ENCODE results near the gene LCN12.
"Not testable (repeated sequence)": the region's sequence is repeated elsewhere in the genome, so short reads cannot be mapped to it uniquely, and the experiment has no call there.

The LCN12 gene

DNA sequence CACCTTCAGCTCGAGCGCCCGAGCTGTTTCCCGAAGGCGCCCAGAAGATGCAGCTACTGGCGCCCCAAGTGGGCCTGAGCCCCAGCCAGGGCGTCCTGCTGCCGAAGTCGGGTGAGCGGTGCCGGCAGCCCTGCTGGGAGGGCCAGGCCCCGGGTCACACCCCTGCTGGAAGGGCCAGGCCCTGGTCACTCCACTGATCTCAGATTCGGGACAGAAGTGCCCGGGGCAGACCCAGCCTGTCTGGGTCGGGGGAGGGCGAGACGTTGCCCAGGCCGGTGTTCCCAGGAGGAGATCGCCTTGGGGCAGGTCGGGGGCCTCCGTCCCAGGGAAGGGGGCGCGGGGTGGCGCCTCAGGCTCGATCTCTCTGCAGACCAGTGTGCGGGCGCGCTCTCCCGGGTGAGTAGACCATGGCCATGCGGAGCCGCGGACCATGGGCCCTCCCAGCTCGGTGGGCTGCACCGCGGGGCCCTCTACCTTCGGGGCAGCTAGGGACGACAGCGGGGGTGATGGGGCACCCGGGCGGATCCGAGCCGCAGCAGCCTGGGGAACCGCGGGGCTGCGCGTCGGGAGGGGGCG lies 33.0 kb downstream of the LCN12 start:
- in situ Hi-C loops (cut with HindIII; ENCODE audit: low sequenced_read_pairs) = no loop called here

DNA sequence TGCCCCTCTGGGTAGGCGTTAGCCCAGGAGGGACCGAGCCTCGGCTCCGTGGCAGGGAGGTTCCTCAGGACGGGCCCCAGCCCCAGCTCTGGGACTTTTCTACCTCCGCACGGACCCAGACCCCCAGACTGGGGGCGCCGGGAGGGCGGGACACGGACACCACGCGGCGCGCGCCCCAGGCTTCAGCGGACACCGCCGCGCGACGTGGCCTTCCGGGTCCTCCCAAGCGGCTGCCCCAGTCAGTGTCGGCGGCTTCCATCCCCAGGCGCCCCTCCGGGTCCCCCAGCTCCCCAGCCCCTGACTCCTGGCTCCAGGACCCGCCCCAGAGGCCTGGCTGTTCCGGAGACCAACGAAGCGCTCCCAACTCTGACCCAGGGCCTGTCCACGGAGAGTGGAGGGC lies 33.8 kb downstream of the LCN12 start:
- in situ Hi-C loops (cut with HindIII; ENCODE audit: low sequenced_read_pairs) = no loop called here

DNA sequence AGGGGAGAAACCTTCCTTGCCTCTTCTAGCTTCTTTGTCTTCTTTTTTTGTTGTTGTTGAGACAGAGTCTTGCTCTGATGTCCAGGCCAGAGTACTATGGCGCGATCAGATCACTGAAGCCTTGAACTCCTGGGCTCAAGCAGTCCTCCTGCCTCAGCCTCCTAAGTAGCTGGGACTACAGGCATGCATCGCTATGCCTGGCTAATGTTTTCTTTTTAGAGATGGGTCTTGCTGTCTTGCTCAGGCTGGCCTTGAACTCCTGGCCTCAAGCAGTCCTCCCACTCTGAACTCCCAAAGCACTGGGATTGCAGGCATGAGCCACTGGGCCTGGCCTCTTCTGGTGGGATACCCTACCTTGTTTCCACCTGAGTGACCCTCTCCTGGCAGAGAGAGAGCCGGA lies 36.8 kb downstream of the LCN12 start:
- in situ Hi-C loops (cut with HindIII; ENCODE audit: low sequenced_read_pairs) = no loop called here

DNA sequence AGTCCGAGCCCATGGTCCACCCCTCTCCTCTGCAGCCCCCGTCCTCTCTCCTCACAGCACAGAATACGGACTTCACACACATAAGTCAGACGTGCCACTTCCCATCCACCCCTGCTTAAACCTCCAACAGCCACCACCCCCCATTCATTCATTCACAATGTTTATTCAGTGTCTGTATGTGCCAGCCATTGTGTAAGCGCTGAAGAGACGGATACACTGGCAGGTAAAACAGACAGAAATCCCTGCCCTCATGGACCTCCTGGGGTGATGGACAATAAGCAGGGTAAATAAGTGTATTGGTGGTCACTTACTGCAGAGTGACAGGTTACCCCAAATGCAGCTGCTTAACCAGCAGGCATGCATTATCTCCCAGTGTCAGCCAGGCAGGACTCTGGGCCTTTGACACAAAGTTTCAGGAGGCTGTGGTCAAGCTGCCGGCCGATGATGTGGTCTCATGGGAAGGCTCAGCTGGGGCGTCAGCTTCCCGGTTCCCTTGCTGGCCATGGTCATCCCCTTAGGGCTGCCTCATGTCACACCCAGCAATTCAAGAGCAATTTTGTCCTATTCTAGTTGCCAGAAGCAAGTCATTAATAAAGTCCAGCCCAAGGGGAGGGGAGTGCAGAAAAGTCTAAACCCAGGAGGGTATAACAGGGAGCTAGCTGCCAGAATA lies 38.3 kb downstream of the LCN12 start:
- in situ Hi-C loops (cut with HindIII; ENCODE audit: low sequenced_read_pairs) = no loop called here

DNA sequence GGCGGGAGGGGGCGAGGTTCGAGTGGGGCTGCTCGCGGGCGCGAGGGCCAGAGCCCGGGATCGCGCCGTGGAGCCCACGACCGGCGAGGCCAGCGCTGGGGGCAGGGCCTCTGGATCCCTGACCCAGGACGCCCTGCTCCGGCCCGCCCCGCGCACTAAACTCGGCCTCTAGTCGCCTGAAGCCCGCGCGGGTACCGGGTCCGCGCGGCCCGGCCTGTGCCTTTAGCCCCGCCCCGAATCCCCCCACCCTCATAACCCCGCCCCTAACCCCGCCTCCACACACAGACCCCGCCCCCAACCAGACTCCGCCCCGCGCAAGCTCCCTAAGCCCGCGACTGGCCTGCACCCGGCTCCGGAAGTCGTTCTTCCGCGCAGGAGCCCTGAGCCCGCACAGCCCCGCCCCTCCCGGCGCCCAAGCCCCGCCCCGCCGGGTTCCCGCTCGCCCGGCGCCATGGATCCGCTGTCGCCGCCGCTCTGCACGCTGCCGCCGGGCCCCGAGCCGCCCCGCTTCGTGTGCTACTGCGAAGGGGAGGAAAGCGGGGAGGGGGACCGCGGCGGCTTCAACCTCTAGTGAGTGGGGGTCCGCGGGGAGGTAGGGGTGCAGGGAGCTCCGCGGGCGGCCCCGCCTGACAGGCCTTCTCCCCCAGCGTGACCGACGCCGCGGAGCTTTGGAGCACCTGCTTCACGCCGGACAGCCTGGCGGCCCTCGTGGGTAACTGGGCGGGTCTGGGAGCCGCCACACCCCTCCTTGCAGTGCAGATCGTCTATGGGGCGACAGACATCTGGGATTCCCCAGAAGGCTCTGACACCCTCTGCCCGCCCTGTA lies 40.1 kb downstream of the LCN12 start, which contains the start of gene PAXX:
TSS of gene PAXX (plus strand) at position 430 of the 826 bp plus-strand sequence. CDS start at position 452, 22 bp downstream.
- in situ Hi-C loops (cut with HindIII; ENCODE audit: low sequenced_read_pairs) = no loop called here

DNA sequence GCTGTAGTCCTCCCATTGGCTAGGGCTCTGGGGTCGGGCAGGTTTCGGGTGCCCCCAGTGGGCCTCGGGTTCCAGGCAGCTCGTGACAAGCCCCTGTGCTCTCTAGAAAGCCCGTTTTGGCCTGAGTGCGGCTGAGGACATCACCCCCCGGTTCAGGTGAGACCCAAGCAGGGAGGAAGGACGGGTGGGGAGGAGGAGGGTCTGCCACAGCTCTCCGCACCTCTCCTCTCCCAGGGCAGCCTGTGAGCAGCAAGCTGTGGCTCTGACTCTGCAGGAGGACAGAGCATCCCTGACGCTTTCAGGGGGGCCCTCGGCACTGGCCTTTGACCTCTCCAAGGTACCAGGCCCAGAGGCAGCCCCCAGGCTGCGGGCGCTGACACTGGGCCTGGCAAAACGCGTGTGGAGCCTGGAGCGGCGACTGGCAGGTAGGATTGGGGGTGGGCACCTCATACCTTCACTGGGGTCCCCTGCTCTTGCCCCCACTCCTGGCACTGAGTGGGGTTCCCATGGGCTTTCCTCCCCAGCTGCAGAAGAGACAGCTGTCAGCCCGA lies 40.8 kb downstream of the LCN12 start:
- in situ Hi-C loops (cut with HindIII; ENCODE audit: low sequenced_read_pairs) = no loop called here

DNA sequence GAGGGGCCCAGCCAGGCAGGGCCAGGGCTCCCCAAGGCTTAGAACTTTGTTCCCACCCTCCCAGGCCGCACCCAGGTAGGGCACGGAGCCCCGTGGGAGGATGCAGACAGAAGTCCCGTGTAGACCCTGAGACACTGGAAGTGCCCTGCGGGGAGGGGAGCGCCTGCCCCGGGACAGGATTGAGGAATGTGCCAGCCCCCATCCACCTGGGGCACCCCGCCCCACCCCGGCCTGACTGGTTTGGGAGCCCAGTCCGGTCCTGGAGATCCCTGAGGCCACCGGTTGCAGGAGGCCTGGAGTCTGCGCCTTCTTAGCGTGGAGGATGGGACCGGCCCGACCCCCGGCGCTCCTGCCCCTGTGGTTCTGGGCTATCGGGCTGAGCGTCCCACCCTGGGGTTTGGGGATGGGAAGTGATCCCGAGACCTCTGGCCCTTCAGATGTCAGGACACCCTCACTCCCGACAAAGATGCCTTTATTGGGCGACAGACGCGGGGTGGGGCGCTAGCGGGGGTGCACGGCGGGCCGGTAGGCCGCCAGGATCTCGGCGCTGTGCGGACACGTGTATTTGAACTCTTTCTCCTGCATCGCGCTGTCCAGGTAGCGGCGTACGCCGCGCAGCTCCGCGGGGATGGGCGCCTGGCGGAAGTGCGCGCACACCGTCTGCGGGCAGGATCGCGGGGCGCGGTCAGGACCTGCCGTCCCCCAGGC lies 42.3 kb downstream of the LCN12 start:
- in situ Hi-C loops (cut with HindIII; ENCODE audit: low sequenced_read_pairs) = no loop called here

DNA sequence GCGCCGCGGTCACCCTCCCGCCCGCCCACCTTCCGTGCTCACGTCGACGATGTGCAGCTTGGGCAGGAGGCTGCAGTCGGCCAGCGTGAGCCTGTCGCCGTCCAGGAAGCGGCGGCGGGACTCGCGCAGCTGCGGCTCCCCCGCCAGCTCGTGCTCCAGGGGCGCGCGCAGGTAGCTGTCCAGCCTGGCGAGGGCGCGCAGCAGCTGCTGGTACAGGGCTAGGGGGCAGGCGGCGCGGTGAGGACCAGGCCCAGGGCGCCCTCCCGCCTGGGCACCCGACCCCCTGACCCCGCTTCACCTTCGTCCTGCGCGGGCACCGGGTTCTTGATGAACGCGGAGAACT lies 42.8 kb downstream of the LCN12 start:
- in situ Hi-C loops (cut with HindIII; ENCODE audit: low sequenced_read_pairs) = no loop called here

DNA sequence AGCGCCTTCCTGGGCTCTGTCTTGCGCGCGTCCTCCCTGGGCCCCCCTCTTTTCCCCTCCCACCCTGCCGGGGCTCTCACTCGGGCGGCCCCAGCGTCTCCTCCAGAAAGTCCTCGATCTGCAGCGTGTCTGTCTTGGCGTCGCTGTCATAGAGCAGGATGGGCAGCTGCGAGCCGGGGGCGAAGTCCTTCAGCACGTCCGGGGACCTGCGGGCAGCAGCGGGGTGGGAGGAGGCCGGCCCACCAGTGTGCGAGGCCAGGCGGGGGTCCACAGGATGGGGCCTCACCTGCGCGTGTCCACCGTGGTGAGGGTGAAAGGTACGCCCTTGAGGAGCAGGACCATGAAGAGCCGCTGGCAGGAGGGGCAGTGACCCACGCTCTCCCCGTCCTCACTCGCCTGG lies 43.3 kb downstream of the LCN12 start:
- in situ Hi-C loops (cut with HindIII; ENCODE audit: low sequenced_read_pairs) = no loop called here

DNA sequence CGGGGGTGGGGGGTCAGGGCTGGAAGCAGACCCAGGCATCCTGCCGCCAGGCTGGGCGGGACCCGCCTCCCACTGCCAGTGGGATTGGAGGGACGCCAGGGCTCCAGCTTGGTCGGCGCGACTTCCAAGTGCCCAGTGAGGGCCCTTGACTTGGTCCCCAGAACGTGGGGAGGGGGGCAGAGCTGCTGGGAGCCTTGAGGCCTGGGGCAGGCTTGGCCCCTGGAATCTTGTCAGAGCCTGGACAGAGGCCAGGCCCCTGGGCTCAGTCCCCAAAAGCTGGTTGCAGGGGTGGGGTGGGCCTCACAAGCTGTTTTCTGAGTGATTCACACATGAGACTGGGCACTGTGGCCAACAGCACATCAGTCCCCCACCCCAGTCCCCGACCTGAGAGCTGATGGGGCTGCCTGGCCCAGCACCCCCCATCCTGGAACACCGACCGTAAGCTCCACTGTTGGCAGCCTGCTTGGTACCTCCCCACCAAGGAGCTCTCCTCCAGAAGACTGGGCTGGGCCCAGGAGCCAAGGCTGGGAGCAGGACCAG lies 43.8 kb downstream of the LCN12 start:
- in situ Hi-C loops (cut with HindIII; ENCODE audit: low sequenced_read_pairs) = no loop called here

DNA sequence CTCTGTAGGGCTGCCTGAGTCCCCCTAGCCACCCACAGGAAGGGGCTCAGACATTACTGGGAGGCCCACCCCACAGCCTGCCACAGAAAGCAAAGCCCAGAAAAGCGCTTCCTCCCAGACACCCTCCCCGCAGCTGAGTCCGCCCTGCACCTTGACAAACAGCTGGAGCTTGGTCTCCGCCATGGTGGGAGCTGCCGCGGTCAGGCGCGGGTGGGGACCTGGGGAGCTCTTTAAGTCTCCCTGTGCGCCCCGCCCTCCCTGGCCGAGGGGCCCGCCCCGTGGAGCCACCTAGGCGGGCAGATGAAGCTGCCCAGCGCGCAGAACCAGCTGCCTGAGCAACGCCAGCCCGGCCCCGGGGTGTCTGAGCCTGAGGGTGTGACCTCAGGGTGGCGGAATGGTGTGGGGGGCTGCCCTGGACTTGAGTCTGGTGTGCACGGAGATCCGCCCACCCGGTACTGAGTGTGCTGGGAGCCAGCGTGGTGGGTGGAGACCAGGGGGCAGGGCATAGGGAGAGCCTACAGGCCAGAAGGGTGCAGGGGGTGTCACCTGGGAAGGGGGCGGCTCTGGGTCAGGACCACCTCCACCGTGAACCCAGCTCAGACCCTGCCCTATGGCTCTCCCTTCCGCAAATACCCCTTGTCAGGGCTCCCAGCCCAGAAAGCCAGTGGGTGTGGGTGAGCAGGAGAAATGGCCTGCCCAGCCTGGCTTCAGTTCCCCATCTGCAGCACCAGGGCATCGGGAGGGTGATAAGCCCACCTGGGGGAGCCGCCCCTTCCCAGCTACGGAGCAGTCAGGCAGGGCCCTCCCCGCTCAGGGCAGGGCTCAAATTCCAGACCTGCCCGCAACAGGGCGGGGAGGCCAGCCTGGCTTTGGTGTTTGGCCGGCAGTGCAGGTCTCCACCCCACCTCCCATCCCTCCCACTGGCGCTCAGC lies 44.6 kb downstream of the LCN12 start, which contains the start of gene CLIC3:
TSS of gene CLIC3 (minus strand) at position 208 of the 932 bp plus-strand sequence. CDS start at position 183, 25 bp downstream.
- in situ Hi-C loops (cut with HindIII; ENCODE audit: low sequenced_read_pairs) = no loop called here

DNA sequence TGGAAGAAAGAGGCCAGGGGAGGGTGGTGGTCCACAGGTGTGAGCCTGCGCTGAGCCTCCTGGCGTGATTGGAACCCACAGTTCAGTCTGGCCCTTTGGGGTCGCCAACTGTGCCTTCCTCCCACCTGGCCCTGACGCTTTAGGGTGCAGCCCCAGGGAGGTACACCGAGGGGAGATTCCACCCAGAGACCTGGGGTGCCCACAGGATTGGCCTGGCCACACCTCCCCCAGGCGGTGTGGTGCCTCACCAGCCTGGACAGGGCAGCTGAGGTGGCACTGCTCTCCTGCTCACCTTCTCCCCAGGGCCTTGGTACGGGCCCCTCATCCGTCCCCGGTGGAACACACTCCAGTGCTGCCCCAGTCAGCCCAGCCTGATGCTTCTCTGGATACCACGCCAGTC lies 45.3 kb downstream of the LCN12 start:
- in situ Hi-C loops (cut with HindIII; ENCODE audit: low sequenced_read_pairs) = no loop called here

DNA sequence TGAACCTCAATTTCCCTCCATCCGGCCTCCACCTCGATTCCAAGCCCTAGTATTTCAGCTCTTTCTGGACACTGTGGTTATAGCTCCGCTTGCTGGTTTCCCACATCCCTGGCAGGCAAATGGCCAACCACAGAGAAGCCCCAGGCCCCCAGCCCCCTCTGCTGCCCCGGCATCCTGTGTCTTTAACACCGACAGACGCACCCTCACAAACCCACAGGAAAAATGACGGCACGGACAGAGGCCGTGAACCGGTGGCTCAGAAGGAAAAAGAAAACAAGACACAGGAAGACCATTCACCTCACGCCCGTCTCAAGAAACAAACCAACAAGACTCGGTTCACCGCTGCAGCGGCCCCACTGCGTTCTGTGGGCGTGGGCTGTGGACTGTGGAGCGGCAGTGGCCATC lies 45.8 kb downstream of the LCN12 start:
- in situ Hi-C loops (cut with HindIII; ENCODE audit: low sequenced_read_pairs) = no loop called here

DNA sequence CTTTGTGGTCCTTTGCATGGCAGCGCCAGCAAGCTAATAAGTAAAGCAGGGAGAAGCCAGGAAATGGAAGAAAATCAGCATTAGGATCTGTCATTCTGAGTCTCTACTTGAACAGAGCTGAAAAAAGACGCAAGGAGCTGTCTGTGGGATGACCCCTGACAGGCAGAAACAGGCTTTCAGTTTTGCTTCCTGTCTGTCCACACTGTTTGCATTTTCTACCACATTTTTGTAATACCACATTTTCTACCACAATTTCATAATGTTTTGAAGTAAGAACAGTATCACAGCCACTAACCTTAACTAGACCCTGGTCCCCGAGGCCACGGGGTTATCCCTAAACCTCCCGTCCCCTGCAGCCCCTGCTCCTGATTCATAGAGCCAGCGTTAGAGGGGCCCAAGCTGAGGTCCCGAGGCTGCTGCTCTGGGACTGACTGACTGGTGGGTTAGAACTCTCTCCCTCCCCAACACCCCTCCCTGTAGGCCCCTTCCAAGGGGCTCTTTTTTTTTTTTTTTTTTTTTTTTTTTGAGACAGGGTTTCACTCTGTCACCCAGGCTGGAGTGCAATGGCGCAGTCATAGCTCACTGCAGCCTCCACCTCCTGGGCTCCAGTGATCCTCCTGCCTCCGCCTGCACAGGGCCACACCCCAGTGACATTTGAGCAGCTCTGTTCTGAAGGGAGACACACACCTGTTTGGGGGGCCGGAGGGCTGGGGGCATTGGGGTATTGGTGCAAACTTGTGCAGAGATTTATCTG lies 48.3 kb downstream of the LCN12 start:
- in situ Hi-C loops (cut with HindIII; ENCODE audit: low sequenced_read_pairs) = no loop called here

DNA sequence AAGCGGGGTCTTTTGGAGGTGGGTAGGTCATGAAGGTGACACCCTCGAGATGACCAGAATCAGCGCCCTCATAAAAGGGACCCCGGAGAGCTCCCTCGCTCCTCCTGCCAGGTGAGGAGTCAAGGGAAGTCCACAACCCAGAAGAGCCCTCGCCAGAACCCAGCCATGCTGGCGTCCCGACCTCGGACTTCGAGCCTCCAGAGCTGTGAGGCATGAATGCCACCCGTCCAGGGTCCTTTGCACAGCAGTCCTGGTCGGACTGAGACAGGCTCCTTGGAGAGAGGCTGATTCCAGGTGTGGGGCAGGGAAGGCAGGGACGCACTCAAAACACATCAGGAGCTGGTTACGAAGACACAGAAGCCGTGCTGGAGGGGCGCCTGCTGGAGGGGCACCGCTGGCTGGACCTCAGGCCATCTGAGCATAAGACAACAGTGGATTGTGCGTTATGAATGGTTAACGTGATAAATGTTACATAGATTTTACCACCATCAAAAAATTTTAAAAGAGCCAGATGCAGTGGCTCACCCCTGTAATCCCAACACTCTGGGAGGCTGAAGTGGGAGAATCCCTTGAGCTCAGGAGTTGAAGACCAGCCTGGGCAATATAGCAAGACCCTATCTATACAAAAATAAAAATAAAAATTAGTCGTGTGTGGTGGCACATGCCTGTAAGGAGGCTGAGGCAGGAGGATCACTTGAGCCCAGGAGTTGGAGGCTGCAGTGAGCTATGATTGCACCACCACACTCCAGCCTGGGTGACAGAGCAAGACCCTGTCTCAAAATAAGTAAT lies 50.0 kb downstream of the LCN12 start:
- in situ Hi-C loops (cut with HindIII; ENCODE audit: low sequenced_read_pairs) = no loop called here

DNA sequence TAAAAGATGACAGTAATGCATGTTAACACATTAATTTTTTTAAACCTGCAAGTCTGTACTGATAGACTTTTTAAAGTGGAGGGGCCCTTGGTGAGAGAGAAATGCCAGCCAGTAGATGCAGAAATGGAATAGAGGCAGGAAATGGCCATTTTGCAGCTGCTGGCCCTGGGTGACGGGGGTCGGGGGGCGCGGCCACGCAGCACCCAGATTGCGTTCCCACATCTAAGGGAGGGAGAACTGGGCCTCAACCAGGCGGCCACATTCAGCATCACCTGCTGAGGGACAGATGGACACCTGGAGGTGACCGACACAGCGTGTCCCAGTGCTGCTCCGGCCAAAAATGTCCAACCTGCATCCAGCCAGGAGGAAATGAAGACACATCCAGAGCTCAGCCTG lies 50.6 kb downstream of the LCN12 start:
- in situ Hi-C loops (cut with HindIII; ENCODE audit: low sequenced_read_pairs) = no loop called here

DNA sequence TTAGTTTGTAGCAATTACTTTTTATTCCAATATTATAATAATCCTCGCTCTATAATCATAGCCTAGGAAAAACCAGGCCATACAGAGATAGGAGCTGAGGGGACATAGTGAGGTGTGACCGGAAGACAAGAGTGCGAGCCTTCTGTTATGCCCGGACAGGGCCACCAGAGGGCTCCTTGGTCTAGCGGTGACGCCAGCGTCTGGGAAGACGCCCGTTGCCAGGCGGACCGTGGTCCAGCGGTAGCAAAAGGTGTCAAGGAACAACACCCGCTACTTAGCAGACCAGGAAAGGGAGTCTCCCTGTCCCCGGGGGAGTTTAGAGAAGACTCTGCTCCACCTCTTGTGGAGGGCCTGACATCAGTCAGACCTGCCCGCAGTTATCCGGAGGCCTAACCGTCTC lies 52.2 kb downstream of the LCN12 start:
- in situ Hi-C loops (cut with HindIII; ENCODE audit: low sequenced_read_pairs) = not testable (repeated sequence)
